Stimulated activated CD8-positive, alpha-beta memory T cell treated with anti-CD3 and anti-CD28 coated beads, Interleukin-12 subunit alpha, Interleukin-12 subunit beta, amount 100 ng/mL, for 4 hours (primary cell): ENCODE data around the gene PIGA.
"Not testable (repeated sequence)": the region's sequence is repeated elsewhere in the genome, so short reads cannot be mapped to it uniquely, and the experiment has no call there.

Experiments
- DNase-seq: peaks from one replicate; pipeline ENCODE4 v3.0.0-alpha.2; 2020; ENCODE audit warnings: low read depth

Gene PIGA

DNA sequence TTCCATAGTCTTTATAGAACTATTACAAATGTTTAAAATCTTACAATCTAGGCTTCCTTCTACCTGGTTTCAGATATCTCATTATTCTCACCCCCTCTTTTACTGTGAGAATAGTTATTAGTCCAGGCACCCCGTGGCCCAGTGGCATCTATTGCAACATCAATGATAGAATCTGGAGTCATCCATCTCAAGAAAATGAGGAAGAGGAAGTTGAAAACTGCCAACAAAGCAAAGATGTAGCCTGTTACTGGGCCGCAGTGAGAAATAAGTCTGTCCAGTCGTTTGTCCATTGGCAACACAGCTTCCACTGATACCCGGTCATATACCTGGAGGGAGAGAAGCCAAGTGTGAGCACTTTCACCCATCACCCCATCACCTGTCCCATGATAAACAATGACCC is 13.9 kb downstream of the PIGA start:
- no peak for DNase-seq

DNA sequence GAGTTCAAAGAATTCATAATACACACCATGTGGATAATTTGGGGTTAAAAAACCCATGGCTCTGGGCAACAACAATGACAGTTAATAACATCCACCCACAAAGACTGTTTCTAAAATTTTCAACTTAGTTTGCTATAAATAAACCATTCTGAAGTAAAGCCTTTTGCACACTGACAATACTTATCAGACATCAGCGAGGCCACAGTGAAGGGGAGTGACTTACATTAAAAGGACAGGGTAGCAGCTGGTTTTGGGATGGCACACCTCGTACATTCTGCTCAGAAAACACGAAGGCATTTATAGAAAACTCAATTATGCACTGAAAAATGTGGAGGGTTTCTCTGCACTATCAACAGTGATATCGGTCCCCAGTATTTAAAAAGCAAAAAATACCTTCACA is 15.0 kb downstream of the PIGA start:
- DNase-seq = no peak

DNA sequence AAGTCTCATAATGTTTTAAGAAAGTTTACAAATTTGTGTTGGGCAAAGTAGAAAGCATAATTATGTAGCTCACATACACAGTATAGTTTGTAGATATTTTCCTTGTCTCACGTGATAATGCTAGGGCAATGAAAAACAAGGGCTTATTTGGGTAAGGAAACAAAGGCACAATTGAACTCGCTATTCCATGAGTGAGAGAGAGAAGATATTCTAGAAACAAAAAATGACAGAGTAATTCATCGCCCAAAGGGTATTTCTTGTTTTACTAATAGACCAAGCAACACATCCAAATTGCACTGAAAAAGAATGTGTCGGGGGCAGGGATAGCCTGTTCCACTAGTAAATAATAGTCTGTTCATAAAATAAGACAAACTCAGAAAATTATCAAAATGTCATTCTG is 16.2 kb downstream of the PIGA start:
- DNase-seq = no peak

DNA sequence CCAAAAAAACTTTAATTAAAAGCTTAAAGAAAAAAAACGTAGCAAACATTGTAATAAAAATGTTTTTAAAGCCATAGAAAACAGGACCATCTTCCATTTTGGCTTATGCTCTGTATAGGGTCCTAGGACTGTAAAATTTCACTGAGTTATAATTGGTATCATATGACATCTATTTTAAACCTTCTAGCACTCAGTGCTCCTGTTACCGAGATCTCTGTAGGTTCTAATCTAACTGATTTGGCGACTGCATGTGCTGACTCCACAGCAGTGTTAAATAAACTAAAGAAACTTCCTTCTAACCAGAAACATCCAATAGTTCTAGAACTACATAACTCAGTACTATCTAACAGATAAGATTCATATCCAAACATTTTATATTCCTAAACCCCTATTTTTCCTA is 19.8 kb downstream of the PIGA start, which contains the start of gene ASB11:
Gene ASB11 (minus strand): TSS at position 132 of the 400 bp plus-strand sequence. CDS start 35 bp downstream, at position 97.
- DNase-seq = no peak

DNA sequence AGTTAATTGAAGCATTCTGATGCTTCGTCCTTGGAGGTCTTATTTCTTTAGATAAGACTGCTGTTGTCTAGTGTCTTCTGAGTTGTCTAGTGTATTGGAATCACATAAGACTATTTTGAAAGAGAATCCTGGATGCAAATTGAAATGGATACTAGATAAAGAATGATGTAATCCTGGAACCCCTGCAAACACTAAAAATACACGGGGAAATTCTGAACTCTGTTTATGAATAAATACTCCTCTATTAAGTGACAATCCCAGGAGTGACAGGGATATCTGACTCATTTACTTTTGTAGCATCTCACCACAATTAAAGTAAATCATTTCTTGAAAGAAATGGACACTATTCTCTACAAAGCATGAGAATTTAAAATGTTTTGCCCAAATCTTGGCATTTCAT is 20.9 kb downstream of the PIGA start:
- DNase-seq = no peak

DNA sequence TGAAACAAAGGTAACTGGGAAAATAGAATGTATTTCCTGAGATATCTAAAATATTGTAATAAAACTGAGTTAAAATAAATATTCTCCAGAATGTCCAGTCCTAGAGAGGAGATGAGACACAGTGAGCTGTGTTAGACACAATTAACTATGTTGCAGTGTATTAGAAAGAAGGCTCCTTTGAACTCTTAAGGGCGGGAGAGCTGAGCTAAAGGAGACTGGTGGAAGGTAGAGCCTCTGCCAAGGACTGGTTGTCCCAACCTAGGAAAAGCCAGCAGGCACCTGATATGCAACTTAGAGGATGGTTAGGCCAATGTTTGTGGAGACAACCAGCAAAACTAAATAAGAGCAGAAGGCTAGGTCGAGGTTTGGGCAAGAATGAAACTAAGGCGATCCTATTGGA is 24.2 kb downstream of the PIGA start:
- no peak for DNase-seq

DNA sequence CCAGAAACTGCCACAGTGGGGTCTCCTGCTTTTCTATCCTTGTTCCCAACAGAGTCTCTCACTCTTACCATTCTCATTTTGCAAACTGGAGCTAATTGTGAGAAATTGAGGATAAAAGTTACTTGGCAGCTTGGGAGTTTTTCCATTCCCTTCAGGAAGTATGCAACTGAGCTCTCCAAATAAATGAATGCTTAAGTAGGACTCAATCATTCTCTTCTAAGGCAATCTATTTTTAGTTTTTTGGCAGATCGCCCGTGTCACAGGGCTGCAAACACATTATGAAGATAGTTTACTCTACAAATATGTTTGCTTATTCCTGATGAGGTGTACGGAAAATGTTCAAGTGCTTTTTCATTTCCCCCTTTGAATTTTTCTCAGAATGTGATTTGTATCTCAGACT is 25.2 kb downstream of the PIGA start:
- no peak for DNase-seq

DNA sequence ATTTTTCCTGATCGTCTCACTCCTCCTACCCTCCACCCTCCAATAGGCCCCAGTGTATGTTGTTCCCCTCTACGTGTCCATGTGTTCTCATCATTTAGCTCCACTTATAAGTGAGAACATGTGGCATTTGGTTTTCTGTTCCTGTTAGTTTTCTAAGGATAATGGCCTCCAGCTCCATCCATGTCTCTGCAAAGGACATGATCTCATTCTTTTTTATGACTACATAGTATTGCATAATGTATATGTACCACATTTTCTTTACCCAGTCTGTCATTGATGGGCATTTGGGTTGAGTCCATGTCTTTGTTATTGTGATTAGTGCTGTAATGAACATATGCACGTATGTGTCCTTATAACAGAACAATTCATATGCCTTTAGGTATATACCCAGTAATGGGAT is 29.4 kb downstream of the PIGA start:
- DNase-seq = not testable (repeated sequence)

DNA sequence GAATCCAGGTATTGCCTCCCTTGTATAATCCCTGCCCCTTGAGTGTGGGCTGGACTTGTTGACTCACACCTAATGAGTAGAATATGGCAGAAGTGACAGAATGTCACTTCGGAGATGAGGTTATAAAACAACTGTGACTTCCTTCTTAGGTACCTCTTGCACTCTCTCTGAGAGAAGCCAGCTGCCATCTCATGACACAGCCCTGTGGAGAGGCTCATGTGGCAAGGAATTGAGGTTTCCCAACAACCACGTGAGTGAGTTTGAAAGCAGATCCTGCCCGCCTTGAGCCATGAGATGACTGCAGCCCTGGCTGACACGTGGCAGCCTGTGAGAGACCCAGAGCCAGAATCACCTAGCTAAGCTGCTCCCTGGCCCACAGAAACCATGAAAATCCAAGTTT is 33.4 kb downstream of the PIGA start:
- no peak for DNase-seq

DNA sequence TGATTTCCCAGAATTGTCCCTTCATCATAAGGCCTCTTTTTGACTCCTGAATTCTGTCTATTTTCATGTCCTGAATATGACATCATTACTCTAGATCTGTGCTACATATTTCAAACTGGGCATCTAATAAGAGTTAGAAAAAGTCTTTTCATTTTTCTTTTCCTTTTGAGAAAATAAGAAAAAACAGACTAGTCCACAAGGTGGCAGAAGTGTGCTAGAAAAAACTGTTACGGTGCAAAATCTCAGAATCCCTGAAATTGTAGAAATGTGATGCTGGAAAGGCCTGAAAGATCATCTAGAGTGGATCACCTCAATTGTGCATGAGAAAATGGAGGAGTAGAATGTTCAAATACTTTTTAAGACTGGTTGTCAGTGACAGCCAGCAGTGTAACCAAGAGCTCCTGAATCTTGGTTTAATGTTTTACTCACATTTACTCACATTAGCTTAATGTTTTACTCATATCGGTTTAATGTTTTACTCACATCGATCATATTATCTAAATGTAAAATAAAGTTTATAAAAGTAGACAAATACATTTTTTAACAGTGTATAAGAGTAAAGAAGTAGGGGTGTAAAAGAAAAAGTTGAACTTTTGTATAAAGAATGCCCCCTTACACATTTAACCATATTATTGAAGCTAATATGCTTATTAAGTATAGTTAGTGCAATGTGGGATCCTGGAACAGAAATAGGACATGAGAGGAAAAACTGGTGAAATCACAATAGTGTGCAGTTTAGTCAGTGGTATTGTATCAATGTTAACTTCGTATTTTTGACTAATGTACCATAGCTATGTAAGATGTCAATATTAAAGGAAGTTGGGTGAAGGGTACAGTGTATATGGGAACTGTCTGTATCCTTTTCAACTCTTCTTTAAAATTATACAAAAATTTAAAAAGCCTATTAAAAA is 35.1 kb downstream of the PIGA start:
- DNase-seq = no peak

DNA sequence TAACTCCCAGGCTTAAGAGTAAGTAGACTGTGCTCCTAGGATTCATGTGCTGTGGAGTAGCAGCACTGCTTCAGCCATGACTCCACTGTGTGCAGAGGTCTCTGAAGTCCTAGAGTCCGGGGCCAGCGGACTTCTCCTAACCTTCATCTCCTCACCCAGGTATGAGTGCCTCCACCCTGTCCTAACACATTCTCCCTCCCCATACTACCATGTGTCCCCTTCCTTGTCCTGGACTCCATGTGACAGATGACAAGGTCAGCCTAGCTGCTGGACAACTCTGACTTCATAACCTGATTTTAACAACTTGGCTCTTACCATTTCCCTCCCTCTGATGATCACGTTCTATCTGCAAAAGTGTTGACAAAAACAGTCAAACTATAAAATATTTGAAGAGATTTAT is 36.5 kb downstream of the PIGA start:
- no peak for DNase-seq

DNA sequence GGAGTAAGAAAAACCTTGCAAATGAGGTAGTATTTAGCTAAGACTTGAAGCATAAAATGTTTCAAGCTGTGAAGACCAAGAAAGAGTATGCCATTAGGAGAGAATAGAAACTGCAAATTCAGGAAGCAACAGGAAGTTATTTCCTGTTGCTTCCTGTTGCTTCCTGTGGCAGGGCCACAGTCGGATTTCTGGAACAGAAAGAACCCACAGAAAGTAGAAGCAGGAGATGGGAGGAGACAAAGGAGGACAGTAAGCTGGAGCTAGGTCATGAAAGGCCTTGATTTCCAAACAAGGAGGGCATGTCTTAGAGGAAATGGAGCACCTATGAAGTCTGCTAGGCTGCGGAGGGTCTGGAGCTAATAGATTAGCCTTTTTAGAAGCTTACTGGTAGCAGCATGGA is 37.1 kb downstream of the PIGA start:
- no peak for DNase-seq

DNA sequence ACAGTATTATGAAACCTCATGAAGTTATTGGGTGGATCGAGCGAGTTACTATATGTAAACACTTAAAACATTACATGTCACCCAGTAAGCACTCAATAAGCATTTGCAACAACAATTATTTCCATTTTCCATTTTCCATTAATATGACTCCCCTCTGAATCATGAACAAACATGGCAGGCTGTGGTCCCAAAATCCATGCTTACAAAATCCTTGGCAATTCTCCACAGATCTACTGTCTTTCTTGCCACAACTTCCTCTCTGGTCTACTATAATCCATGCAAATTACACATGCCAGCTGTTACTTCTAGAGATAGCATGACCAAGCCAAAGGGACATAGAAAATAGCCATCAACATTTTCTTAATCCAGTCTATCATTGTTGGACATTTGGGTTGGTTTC is 41.9 kb downstream of the PIGA start:
- DNase-seq = no peak

DNA sequence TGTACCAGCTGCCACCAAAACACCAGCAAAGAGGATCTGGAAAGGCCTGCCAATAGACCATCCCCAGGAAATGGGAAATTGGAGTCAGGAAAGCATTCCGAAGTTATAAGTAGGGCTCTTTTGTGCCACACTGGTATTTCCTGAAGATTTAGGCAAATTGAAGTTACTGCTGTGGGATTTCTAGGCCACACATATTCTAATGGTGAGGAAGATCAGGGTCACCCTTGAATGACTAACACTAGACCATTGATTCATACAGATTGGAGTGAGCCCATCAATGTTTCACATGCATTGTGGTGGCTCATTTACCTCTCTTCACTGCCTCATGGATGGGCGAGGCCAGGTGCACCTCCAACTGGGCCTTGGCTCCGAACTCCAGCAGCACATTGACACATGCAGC is 42.5 kb downstream of the PIGA start:
- DNase-seq = no peak

DNA sequence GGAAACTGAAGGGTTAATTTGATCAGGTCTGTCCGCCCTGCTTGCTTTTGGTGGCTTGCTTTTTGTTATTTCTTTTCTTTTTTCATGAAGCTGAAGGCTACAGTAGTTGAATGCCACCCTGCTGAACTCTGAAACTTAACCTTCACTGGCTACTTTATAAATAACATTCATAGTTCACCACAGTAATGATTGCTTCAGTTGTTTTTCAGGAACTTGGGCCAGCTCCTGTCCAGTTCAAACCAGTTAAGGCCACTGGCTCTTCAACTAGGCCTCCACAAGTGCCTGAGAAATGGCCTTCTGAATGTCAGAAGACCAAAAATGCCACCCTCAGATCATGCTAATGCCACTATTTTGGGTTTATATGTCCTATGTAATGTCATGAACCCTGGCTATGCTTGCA is 57.7 kb downstream of the PIGA start:
- DNase-seq = no peak

DNA sequence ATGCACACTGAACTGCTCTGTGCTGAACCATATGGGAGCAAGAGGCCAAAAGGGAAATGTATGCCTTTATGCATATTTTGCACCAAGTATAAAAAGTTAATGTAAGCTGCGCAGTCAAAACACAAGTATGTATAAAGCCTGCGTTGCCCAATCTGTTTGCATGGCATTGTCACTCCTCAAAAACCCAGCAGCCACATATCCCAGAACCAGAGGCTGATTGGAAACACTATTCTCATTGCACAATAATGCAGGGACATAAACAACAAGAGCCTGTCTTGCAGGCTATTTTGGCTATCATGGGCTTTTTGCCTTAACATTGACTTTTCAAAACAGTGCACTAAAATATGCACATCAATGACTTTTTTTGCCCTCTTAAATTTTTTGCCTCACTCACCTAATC is 60.4 kb downstream of the PIGA start:
- DNase-seq = no peak

DNA sequence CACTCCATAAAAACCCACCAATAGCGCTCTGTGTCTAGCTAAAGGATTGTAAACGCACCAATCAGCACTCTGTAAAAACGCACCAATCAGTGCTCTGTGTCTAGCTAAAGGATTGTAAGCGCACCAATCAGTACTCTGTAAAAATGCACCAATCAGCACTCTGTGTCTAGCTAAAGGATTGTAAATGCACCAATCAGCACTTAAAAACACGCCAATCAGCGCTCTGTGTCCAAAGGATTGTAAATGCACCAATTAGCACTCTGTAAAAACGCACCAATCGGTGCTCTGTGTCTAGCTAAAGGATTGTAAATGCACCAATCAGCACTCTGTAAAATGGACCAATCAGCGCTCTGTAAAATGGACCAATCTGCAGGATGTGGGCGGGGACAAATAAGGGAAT is 62.0 kb downstream of the PIGA start:
- not testable (repeated sequence) for DNase-seq

DNA sequence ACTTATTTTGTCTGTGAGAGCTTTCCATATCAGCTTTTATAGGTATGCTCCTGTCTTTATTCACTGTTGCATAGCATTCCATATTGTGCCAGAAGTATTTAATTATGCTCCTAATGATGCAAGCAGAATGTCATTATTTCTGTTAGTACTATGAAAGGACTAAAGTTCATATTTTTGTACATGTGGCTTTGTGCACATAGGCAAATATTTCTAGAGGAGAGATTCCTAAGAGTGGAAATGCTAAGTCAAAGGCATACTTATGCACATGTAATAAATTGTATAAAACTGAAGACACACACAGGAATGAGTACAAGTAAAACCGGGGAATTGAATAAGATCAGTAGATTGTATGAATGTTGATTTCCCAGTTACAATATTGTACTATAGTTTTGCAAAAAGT is 63.6 kb downstream of the PIGA start:
- DNase-seq = no peak

DNA sequence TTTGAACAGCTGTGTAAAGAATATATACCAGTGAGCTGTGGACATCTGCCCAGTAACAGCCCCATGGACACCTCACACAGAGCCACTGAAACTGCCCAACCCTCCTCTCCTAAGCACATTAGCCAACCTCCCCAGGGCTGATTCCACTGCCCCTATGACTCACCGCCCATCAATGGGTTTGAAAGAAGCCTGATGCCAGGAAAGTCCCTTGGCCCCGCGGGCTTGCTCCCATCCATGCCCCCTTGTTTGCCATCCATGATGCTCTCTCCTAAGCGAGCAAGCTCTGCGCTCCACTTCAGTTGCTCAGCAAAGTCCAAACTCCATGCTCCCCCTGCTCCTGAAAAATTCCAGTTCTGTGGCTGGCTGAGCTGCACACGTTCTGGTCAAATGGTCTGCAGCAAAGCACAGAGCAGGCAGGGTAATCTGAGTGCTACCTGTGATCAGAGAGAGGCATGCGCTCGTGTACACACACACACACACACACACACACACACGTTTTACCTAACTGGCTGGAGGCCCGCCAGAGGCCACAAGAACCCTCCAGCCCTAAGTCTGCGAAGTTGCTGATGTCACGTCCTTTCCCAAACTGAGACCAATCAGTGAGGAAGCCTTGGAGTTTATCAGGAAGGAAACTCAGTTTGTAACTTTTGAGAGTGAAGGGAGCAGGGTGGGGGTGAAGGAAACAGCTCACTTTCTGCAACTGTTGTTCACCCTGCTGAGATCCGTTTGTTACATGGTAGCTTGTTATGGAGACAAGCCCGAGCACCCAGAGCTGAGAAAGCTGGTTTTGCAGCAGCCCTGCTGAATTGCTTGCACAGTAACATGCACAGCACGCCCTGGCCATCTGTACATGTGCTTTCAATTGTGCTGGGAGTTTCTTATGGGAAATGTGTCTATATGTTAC is 65.5 kb downstream of the PIGA start, which contains the start of gene ASB9:
Gene ASB9 (minus strand): TSS at position 466 of the 904 bp plus-strand sequence. CDS start 209 bp downstream, at position 257.
- DNase-seq = no peak
